Activated CD8-positive, alpha-beta memory T cell treated with anti-CD3 and anti-CD28 coated beads, Interleukin-2, amount 10 ng/mL, durations not matched to agents 7 days and 5 days (primary cell): ENCODE data around the gene SNU13. TPM values are rescaled to one million over a fixed set of nuclear protein-coding genes. Genes with fewer than 3 reads are reported as not detected.
"Not testable (repeated sequence)": the region's sequence is repeated elsewhere in the genome, so short reads cannot be mapped to it uniquely, and the experiment has no call there.

Experiments used
- ATAC-seq: fragments of 150-1000 bp; cut with Tn5 transposase; one replicate; pipeline ENCODE4 v1.10.0; 2021; ENCODE audit warnings: moderate library complexity
- CTCF ChIA-PET: fragments of 350-600 bp; sonication (Branson Sonifier 250); formaldehyde crosslinking; loops from one replicate; lab custom pipeline; 2021; ENCODE audit warnings: antibody characterized with exemption; lab: Charles Lee
- DNase-seq: peaks from one replicate; pipeline ENCODE4 v3.0.0-alpha.2; 2020
- H3K27ac Mint-ChIP-seq: one replicate; pipeline ENCODE4 v1.8.0; 2021; ENCODE audit warnings: mild to moderate bottlenecking, mixed read lengths
- H3K27me3 Mint-ChIP-seq: one replicate; pipeline ENCODE4 v1.8.0; 2021; ENCODE audit warnings: mixed read lengths
- H3K36me3 Mint-ChIP-seq: one replicate; pipeline ENCODE4 v1.8.0; 2021; ENCODE audit warnings: mild to moderate bottlenecking, mixed read lengths
- H3K4me1 Mint-ChIP-seq: one replicate; pipeline ENCODE4 v1.8.0; 2021; ENCODE audit warnings: mixed read lengths
- H3K4me3 Mint-ChIP-seq: one replicate; pipeline ENCODE4 v1.8.0; 2021; ENCODE audit warnings: mild to moderate bottlenecking, moderate library complexity, mixed read lengths
- H3K9me3 Mint-ChIP-seq: one replicate; pipeline ENCODE4 v1.8.0; 2022; ENCODE audit warnings: low read depth, mixed read lengths
- total RNA-seq, 2 experiments: library from RNA; stranded (reverse); gene quantifications; one replicate each; pipeline ENCODE4 v1.2.3, GENCODE V29; 2021

SNU13 gene
- total RNA-seq, 2 experiments from 2014 or later = 176 to 193 TPM

DNA sequence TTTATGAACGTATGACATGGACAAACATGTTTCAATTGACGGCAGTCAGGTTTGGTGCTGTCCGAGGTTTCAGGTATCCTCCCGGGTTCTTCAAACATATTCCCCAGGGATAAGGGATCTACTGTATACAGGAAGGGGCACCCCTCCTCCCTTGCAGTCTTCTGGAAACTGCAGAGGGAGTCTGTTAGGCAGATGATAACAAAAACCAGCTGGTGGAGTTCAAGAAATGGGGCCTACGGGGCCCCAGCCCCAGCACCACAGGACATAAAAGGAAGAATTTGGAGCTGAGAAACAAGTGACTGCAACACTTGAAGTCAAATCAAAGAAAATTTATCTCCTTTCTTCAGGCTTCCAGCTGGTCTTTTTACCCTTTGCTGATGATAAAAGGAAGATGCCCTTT is 32.1 kb downstream of the SNU13 start:
- DNase-seq = no peak
- CTCF ChIA-PET = interaction anchor here (6.7 kb wide), 1 partner anchor 10 kb away, joined by 44 read pairs; no protein-coding TSS in a partner anchor
- Mint-ChIP-seq H3K4me1 (peaks cover 2% of the 10 kb centered on the region), H3K36me3 (peaks cover 51% of the 10 kb centered on the region), H3K27ac (no peak overlapping the region), H3K9me3 (no peaks in the 10 kb centered on the region), H3K27me3 (no peaks in the 10 kb centered on the region), H3K4me3 (no peak overlapping the region)
- ATAC-seq = no peak

DNA sequence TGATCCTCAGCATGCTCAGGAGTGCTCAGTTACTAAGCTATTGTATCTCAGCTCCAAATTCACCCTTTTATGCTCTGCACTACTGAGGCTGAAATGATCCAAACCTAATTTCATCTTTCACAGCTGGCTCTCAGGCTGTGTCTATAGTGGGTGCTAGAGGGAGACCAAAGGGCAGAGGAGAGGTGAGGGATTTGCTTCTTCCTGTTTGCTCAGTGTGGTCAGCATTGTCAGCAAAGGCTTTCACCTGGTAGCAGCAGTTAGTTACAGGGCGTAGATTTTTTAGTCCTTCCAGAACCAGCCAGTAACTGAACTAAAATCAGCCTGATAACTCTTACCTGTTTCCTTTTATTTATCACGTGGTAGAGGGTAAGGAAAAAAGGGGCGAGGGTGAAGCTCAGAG is 34.3 kb downstream of the SNU13 start:
- Mint-ChIP-seq H3K27me3 (no peaks in the 10 kb centered on the region), H3K9me3 (no peaks in the 10 kb centered on the region), H3K36me3 (peaks cover 48% of the 10 kb centered on the region), H3K4me3 (no peak overlapping the region), H3K4me1 (peaks cover 2% of the 10 kb centered on the region), H3K27ac (no peak overlapping the region)
- ATAC-seq (no peak), DNase-seq (no peak)
- CTCF ChIA-PET = interaction anchor here (1.4 to 6.7 kb wide), 2 partner anchors 12 to 35 kb away, joined by 3 to 44 read pairs; no protein-coding TSS in a partner anchor

DNA sequence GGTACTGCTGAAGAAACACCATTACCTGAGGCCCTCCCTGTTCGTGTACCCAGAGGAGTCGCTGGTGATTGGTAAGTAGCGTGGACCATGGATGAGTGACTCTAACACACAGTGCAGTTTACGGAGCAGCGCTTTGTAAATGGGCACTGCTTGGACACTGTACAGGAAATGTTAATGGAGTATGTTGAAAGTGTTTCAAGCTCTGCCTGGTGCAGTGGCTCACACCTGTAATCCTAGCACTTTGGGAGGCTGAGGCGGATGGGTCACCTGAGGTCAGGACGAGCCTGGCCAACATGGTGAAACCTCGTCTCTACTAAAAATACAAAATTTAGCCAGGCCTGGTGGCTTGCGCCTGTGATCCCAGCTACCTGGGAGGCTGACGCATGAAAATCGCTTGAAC is 37.8 kb downstream of the SNU13 start:
- CTCF ChIA-PET = interaction anchor here (0.7 to 1.8 kb wide), 2 partner anchors 16 to 76 kb away, joined by 3 to 9 read pairs; no protein-coding TSS in a partner anchor
- H3K9me3 Mint-ChIP-seq = no peaks in the 10 kb centered on the region
- DNase-seq (no peak), ATAC-seq (no peak)
- peaks cover 51% of the 10 kb centered on the region for H3K36me3 Mint-ChIP-seq
- H3K4me1 Mint-ChIP-seq = peaks cover 9% of the 10 kb centered on the region
- no peaks in the 10 kb centered on the region for H3K27me3 Mint-ChIP-seq
- no peak overlapping the region for H3K27ac Mint-ChIP-seq
- no peak overlapping the region for H3K4me3 Mint-ChIP-seq

DNA sequence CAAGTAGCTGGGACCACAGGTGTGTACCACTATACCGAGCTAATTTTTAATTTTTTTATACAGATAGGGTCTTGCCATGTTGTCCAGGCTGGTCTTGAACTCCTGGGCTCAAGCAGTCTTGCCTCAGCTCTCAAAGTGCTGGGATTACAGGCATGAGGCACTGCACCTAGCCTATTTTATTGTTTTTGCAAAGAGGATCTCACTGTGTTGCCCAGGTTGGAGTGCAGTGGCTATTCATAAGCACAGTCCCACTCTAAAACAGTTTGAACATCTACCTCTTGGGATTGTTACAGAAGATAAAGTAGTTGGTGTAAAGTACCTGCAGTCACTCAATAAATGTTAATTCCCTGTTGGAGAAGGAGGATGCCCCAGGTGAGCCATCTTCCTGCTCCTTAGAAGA is 38.4 kb downstream of the SNU13 start:
- Mint-ChIP-seq H3K36me3 (peaks cover 52% of the 10 kb centered on the region), H3K9me3 (no peaks in the 10 kb centered on the region), H3K27me3 (no peaks in the 10 kb centered on the region), H3K4me3 (no peak overlapping the region), H3K4me1 (peaks cover 9% of the 10 kb centered on the region), H3K27ac (no peak overlapping the region)
- DNase-seq (no peak), ATAC-seq (no peak)
- CTCF ChIA-PET = interaction anchor here (0.6 to 0.9 kb wide), 2 partner anchors 17 to 967 kb away, joined by 3 read pairs; no protein-coding TSS in a partner anchor

DNA sequence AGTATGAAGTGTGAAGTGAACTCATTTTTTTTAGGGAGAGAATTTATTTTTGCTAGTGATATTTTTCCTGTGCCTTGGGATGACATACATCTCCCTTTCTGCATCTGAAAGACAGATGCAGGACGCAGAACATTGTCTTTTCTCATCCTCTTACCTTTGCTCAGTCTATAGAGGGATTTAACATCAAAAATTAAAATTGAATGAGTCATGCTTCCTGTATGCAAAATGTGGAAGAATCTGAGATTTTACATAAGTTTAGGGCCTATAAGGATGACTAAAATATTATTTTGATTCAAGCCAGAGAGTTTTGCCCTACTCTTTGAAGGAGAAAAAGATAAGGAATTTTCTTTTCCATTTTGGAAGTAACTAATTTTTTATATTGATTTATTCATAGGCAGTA is 40.2 kb downstream of the SNU13 start:
- Mint-ChIP-seq H3K4me1 (peaks cover 9% of the 10 kb centered on the region), H3K27ac (no peak overlapping the region), H3K4me3 (no peak overlapping the region), H3K27me3 (no peaks in the 10 kb centered on the region), H3K36me3 (peaks cover 45% of the 10 kb centered on the region), H3K9me3 (no peaks in the 10 kb centered on the region)
- CTCF ChIA-PET = no interaction called here
- DNase-seq = no peak
- no peak for ATAC-seq

DNA sequence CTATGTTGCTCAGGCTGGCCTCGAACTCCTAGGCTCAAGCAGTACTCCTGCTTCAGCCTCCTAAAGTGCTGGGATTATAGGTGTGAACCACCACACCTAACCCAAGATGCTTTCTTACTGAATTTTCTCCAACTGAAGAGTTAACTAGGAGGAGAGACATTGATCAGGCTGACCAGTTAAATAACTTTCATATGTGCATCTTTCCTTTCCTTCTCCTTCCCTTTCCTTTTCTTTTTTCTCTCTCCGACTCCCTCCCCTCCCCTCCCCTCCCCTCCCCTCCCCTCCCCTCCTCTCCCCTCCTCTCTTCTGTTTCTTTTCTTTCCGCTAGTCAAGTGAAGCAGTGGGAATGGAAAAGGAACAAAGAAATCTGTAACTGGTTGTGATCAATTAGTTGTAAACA is 40.9 kb downstream of the SNU13 start:
- ATAC-seq (no peak), DNase-seq (no peak)
- Mint-ChIP-seq H3K36me3 (peaks cover 44% of the 10 kb centered on the region), H3K4me3 (no peak overlapping the region), H3K27me3 (no peaks in the 10 kb centered on the region), H3K9me3 (no peaks in the 10 kb centered on the region), H3K27ac (no peak overlapping the region), H3K4me1 (peaks cover 7% of the 10 kb centered on the region)
- CTCF ChIA-PET = no interaction called here

DNA sequence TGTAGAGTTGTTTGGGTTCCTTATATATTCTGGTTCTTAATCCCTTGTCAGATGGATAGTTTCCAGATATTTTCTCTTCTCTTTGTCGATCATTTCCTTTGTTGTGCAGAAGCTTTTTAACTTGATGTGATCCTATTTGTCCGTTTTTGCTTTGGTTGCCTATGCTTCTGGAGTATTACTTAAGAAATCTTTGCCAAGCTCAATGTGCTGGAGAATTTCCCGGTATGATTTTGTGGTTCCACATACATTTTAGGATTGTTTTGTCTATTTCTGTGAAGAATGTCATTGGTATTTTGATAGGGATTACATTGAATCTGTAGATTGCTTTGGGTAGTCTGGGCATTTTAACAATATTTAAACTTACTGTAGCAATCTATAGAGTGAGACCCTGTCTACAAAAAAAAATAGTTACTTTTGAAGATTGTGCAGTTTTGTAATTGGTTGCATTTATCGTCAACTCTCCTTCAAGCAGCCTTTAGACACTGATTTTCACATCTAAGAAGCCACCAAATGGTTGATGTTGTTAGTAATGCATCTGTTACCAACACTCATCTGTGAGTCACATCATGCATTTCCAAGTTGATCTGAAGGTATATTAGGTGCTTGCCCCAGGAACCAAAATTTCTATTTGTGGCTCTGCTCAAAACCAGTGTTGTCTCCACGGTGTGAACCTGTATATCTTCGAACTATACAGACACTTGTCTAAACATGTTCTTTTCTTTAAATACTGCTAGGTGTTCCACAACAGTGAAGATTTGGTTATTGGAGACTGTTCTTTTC is 46.1 kb downstream of the SNU13 start:
- CTCF ChIA-PET = no interaction called here
- H3K36me3 Mint-ChIP-seq = peaks cover 47% of the 10 kb centered on the region
- ATAC-seq = no peak

DNA sequence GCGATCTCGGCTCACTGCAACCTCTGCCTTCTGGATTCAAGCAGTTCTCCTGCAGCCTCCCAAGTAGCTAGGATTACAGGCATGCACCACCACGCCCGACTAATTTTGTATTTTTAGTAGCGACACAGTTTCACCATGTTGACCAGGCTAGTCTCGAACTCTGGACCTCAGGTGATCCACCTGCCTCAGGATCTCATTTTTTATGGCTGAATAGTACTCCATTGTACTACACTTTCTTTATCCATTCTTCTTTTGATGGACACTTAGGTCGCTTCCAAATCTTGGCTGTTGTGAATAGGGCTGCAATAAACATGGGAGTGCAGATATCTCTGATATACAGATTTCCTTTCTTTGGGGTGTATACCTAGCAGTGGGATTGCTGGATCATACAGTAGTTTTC is 46.8 kb downstream of the SNU13 start:
- H3K36me3 Mint-ChIP-seq = peaks cover 51% of the 10 kb centered on the region
- no peak for ATAC-seq
- no peak overlapping the region for H3K27ac Mint-ChIP-seq
- H3K4me3 Mint-ChIP-seq = no peak overlapping the region
- CTCF ChIA-PET = no interaction called here
- DNase-seq = no peak
- H3K9me3 Mint-ChIP-seq = no peaks in the 10 kb centered on the region
- H3K4me1 Mint-ChIP-seq = peaks cover 2% of the 10 kb centered on the region
- no peaks in the 10 kb centered on the region for H3K27me3 Mint-ChIP-seq

More for the DNA sequence above, 46.1 kb downstream of the SNU13 start:
- DNase-seq = no peak
- no peak overlapping the region for H3K4me3 Mint-ChIP-seq
- no peaks in the 10 kb centered on the region for H3K27me3 Mint-ChIP-seq
- peak overlapping the region; percentile 5 for H3K27ac Mint-ChIP-seq
- no peaks in the 10 kb centered on the region for H3K9me3 Mint-ChIP-seq
- H3K4me1 Mint-ChIP-seq = peaks cover 2% of the 10 kb centered on the region

DNA sequence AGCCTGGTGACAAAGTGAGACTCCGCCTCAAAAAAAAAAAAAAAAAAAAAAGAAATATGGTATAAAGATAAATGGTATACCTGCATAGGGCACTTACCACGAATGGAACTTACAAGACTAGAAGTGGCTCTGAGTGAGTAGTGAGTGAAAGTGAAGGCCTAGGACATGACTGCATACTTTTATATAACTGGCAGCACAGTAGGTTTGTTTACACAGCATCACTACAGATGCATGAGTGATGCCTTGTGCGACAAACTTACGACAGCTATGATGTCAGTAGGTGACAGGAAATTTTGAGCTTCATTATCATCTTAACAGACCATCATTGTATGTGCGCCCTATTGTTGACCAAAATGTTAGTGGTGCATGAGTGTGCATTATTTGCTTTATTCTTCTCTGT is 49.9 kb downstream of the SNU13 start:
- H3K9me3 Mint-ChIP-seq = no peaks in the 10 kb centered on the region
- peaks cover 2% of the 10 kb centered on the region for H3K4me1 Mint-ChIP-seq
- no peak overlapping the region for H3K4me3 Mint-ChIP-seq
- H3K27me3 Mint-ChIP-seq = no peaks in the 10 kb centered on the region
- H3K36me3 Mint-ChIP-seq = peaks cover 48% of the 10 kb centered on the region
- ATAC-seq = no peak
- no peak overlapping the region for H3K27ac Mint-ChIP-seq
- CTCF ChIA-PET = interaction anchor here (0.7 to 1.9 kb wide), 3 partner anchors 8 to 22 kb away, joined by 4 to 5 read pairs (median 5); no protein-coding TSS in a partner anchor
- no peak for DNase-seq

DNA sequence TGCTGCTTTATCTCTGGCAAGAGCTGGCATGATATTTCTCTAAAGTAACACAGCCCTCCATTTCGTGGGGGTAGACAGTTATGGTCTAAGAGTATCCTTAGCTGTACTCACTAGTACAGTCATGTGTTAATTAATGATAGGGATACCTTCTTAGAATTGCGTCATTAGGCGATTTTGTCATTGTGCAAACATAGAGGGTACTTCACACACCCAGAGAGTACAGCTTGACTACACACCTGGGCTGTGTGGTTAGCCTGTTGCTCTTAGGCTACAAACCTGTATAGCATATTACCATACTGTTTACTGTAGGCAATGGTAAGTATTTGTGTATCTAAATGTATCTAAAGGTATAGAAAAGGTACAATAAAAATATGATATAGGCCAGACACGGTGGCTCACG is 50.5 kb downstream of the SNU13 start:
- CTCF ChIA-PET = interaction anchor here (0.7 to 1.9 kb wide), 5 partner anchors 8 to 29 kb away, joined by 3 to 5 read pairs (median 4); partner anchors contain the start of genes DESI1 and XRCC6
- H3K4me1 Mint-ChIP-seq = peaks cover 2% of the 10 kb centered on the region
- H3K9me3 Mint-ChIP-seq = no peaks in the 10 kb centered on the region

DNA sequence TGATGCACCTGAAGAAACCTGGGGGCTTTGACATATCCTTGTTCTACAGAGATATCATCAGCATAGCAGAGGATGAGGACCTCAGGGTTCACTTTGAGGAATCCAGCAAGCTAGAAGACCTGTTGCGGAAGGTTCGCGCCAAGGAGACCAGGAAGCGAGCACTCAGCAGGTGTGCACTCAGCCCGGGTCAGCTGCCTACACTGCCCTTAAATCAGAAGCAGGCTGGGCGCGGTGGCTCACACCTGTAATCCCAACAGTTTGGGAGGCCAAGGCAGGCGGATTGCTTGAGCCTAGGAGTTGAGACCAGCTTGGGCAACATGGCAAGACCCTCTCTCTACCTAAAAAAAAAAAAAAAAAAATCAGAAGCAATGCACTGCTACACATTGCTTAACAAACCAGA is 51.0 kb downstream of the SNU13 start:
- H3K27ac Mint-ChIP-seq, H3K4me3 Mint-ChIP-seq, ATAC-seq, H3K4me1 Mint-ChIP-seq, H3K27me3 Mint-ChIP-seq, H3K9me3 Mint-ChIP-seq, DNase-seq: not testable (repeated sequence)
- CTCF ChIA-PET = interaction anchor here (1.0 to 1.4 kb wide), 4 partner anchors 9 to 29 kb away, joined by 3 to 4 read pairs (median 4); partner anchors contain the start of genes DESI1 and XRCC6
- H3K36me3 Mint-ChIP-seq = peaks cover 51% of the 10 kb centered on the region

More for the DNA sequence above, 50.5 kb downstream of the SNU13 start:
- DNase-seq (no peak), ATAC-seq (no peak)
- Mint-ChIP-seq H3K27ac (no peak overlapping the region), H3K27me3 (no peaks in the 10 kb centered on the region), H3K4me3 (no peak overlapping the region), H3K36me3 (peaks cover 53% of the 10 kb centered on the region)

DNA sequence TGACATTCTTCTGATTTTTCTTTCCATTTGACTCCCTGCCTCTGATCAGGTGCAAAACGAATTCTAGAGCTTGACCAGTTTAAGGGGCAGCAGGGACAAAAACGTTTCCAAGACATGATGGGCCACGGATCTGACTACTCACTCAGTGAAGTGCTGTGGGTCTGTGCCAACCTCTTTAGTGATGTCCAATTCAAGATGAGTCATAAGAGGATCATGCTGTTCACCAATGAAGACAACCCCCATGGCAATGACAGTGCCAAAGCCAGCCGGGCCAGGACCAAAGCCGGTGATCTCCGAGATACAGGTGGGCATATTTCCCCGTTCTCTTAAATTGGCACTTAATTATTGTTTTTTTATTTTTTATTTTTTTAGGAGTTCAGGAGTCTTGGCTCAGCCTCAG is 52.2 kb downstream of the SNU13 start:
- Mint-ChIP-seq H3K9me3 (no peaks in the 10 kb centered on the region), H3K36me3 (peaks cover 46% of the 10 kb centered on the region), H3K27ac (no peak overlapping the region), H3K4me1 (no peaks in the 10 kb centered on the region), H3K4me3 (no peak overlapping the region), H3K27me3 (no peaks in the 10 kb centered on the region)
- CTCF ChIA-PET = interaction anchor here (0.6 to 1.4 kb wide), 2 partner anchors 28 to 31 kb away, joined by 3 to 4 read pairs; no protein-coding TSS in a partner anchor
- no peak for ATAC-seq
- DNase-seq = no peak

DNA sequence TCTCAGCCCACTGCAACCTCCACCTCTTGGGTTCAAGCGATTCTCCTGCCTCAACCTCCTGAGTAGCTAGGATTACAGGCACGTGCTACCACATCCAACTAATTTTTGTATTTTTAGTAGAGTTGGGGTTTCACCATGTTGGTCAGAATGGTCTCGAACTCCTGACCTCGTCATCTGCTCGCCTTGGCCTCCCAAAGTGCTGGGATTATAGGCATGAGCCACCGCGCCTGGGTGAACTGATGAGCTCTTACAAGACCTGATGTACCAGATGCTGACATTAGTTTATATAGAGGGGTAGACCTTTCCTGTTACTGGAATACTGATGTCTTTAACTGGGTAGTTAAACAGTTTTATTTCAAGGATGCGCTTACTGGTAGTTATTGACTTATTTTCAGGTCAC is 54.1 kb downstream of the SNU13 start:
- not testable (repeated sequence) for H3K4me3 Mint-ChIP-seq, H3K9me3 Mint-ChIP-seq, H3K27ac Mint-ChIP-seq, DNase-seq, H3K27me3 Mint-ChIP-seq, ATAC-seq, H3K4me1 Mint-ChIP-seq
- H3K36me3 Mint-ChIP-seq = peaks cover 43% of the 10 kb centered on the region
- CTCF ChIA-PET = interaction anchor here (2.1 kb wide), 1 partner anchor 32 kb away, joined by 7 read pairs; no protein-coding TSS in a partner anchor

DNA sequence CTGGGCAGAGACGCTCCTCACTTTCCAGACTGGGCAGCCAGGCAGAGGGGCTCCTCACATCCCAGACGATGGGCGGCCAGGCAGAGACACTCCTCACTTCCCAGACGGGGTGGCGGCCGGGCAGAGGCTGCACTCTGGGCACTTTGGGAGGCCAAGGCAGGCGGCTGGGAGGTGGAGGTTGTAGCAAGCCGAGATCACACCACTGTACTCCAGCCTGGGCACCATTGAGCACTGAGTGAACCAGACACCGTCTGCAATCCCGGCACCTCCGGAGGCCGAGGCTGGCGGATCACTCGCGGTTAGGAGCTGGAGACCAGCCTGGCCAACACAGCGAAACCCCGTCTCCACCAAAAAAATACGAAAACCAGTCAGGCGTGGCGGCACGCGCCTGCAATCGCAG is 57.1 kb downstream of the SNU13 start:
- peaks cover 53% of the 10 kb centered on the region for H3K36me3 Mint-ChIP-seq
- H3K9me3 Mint-ChIP-seq, ATAC-seq, H3K27ac Mint-ChIP-seq, H3K27me3 Mint-ChIP-seq, H3K4me3 Mint-ChIP-seq, H3K4me1 Mint-ChIP-seq, CTCF ChIA-PET, DNase-seq: not testable (repeated sequence)
